ENCODE data around the gene KIFC3.
"Not testable (repeated sequence)": the region's sequence is repeated elsewhere in the genome, so short reads cannot be mapped to it uniquely, and the experiment has no call there.

- TF ChIP-seq CTCF, EP300 (IDR thresholded peaks at IDR 0.05): not testable (repeated sequence)
Observed at GRCh38 chr16:57835439-57835838, 33.1 kb upstream of the KIFC3 start.
